Lower leg skin (tissue), 3 donors: Measurements from ENCODE around the gene NKD1.

ENCODE experiments used
- POLR2A ChIP-seq, 2 donors: fragments of 450-650 bp; IDR thresholded peaks; one replicate each; pipeline ENCODE4 v1.6.1; 2016 to 2017; ENCODE audit warnings: antibody characterized with exemption in 2 of 2, mild to moderate bottlenecking in 1 of 2, moderate library complexity in 1 of 2
- TF ChIP-seq, protein P1 (sequence below), 3 donors: fragments of 450-650 bp; IDR thresholded peaks; one replicate each; pipeline ENCODE4 v1.5.1; 2016; ENCODE audit warnings: antibody characterized with exemption in 3 of 3, mild to moderate bottlenecking in 3 of 3, moderate library complexity in 2 of 3

DNA sequence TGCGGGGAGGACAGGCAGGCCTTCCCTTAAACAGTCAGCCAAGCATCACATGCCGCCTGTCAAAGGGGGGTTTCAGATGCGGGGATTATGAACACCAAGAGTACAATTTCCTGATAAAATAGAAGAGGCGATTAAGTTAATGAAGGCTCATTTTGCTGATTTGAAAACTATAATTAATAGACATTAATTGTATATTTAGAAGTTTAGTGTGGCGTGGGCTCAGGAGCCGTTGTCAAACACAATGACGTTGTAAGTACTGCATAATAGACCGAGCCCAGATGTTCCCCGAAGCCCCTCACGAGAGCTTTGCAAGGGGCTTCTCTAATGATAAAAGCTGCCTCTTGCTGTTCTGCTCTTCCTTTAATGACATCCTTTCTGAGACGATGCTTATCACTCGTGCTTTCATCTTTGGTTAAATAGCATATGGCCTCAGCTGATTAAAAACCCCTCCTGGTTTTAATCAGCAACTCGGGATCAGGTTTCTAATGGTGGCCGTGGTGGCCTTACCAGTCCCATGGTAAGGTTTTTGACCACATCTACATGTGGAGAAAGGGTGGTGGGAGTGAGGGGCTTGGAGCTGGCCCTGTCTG is 104.7 kb downstream of the NKD1 start:
- TF ChIP-seq, protein P1, sequence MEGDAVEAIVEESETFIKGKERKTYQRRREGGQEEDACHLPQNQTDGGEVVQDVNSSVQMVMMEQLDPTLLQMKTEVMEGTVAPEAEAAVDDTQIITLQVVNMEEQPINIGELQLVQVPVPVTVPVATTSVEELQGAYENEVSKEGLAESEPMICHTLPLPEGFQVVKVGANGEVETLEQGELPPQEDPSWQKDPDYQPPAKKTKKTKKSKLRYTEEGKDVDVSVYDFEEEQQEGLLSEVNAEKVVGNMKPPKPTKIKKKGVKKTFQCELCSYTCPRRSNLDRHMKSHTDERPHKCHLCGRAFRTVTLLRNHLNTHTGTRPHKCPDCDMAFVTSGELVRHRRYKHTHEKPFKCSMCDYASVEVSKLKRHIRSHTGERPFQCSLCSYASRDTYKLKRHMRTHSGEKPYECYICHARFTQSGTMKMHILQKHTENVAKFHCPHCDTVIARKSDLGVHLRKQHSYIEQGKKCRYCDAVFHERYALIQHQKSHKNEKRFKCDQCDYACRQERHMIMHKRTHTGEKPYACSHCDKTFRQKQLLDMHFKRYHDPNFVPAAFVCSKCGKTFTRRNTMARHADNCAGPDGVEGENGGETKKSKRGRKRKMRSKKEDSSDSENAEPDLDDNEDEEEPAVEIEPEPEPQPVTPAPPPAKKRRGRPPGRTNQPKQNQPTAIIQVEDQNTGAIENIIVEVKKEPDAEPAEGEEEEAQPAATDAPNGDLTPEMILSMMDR (IDR thresholded peaks at IDR 0.05), result no peak
- TF ChIP-seq POLR2A (IDR thresholded peaks at IDR 0.05), result no peak
